Uterus (tissue), 2 donors: ENCODE measurements around the gene NOS1AP.

ENCODE experiments used
- POLR2A ChIP-seq, 2 donors: fragments of 450-650 bp; IDR thresholded peaks; one replicate each; pipeline ENCODE4 v1.6.1; 2016; ENCODE audit warnings: antibody characterized with exemption in 2 of 2, mild to moderate bottlenecking in 1 of 2, moderate library complexity in 1 of 2
- TF ChIP-seq, protein P1 (sequence below), 4 experiments: fragments of 200-600 bp in 2 of 4; fragments of 450-650 bp in 2 of 4; sonication (generic) in 2 of 4; IDR thresholded peaks; one replicate each; pipeline ENCODE4 v1.5.1; 2016 to 2019; ENCODE audit warnings: antibody characterized with exemption in 4 of 4, mild to moderate bottlenecking in 2 of 4, moderate library complexity in 1 of 4

DNA sequence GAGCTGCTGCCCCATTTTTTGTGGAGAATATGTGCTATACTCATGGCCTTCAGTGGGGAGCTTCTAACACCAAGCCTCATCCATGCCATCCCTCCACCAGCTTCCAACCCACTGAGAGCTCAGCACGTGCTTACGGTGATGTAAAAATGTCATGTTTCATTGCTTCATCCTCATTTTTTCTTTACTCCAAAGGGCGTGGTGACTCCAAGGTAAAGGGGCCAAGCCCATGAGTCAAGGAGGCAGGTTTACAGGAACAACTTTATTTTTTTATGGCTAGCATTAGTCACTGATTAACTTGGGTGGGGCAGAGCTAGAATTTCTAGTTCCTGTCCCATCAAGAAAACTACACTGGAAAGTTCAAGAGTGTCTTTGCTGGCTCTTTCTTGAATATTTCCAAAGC is 311.9 kb downstream of the NOS1AP start, which contains the start of gene C1orf226:
- TF ChIP-seq POLR2A (IDR thresholded peaks at IDR 0.05), result no peak
- TF ChIP-seq, protein P1, sequence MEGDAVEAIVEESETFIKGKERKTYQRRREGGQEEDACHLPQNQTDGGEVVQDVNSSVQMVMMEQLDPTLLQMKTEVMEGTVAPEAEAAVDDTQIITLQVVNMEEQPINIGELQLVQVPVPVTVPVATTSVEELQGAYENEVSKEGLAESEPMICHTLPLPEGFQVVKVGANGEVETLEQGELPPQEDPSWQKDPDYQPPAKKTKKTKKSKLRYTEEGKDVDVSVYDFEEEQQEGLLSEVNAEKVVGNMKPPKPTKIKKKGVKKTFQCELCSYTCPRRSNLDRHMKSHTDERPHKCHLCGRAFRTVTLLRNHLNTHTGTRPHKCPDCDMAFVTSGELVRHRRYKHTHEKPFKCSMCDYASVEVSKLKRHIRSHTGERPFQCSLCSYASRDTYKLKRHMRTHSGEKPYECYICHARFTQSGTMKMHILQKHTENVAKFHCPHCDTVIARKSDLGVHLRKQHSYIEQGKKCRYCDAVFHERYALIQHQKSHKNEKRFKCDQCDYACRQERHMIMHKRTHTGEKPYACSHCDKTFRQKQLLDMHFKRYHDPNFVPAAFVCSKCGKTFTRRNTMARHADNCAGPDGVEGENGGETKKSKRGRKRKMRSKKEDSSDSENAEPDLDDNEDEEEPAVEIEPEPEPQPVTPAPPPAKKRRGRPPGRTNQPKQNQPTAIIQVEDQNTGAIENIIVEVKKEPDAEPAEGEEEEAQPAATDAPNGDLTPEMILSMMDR (IDR thresholded peaks at IDR 0.05), result no peak
